Naive thymus-derived CD8-positive, alpha-beta T cell (primary cell): ENCODE measurements around the gene SLC38A4. TPM values are rescaled to one million over a fixed set of nuclear protein-coding genes. Genes with fewer than 3 reads are reported as not detected.

Experiments
- ATAC-seq, 2 donors: fragments of 150-1000 bp; cut with Tn5 transposase in 1 of 2; sonication (Bioruptor Pico), chemical (Tn5 transposase) in 1 of 2; 1 replicate in 1 of 2; 2 replicates in 1 of 2; pipeline ENCODE4 v1.10.0; 2021; ENCODE audit warnings: mild to moderate bottlenecking in 2 of 2, moderate library complexity in 2 of 2
- POLR2A ChIA-PET: fragments of 350-600 bp; sonication (Branson Sonifier 250); formaldehyde crosslinking; loops from one replicate; lab custom pipeline; 2021; ENCODE audit warnings: antibody characterized with exemption; lab: Charles Lee
- DNase-seq, 10 donors: peaks; one replicate each; pipeline versions ENCODE4 v3.0.0 to v3.0.0-alpha.2; 2020 to 2022
- H3K27ac Mint-ChIP-seq, 10 donors: one replicate each; pipeline ENCODE4 v1.8.0; 2020 to 2022; ENCODE audit warnings: mild to moderate bottlenecking in 10 of 10, mixed read lengths in 10 of 10, moderate library complexity in 4 of 10, inconsistent platforms in 1 of 10
- H3K27me3 Mint-ChIP-seq, 5 donors: one replicate each; pipeline ENCODE4 v1.8.0; 2021 to 2022; ENCODE audit warnings: mixed read lengths in 5 of 5
- H3K36me3 Mint-ChIP-seq, 3 donors: one replicate each; pipeline ENCODE4 v1.8.0; 2020 to 2022; ENCODE audit warnings: mixed read lengths in 3 of 3, mild to moderate bottlenecking in 2 of 3, inconsistent platforms in 1 of 3
- H3K4me1 Mint-ChIP-seq, 4 donors: one replicate each; pipeline ENCODE4 v1.8.0; 2021 to 2022; ENCODE audit warnings: mixed read lengths in 4 of 4
- H3K4me3 Mint-ChIP-seq, 10 donors: one replicate each; pipeline ENCODE4 v1.8.0; 2020 to 2022; ENCODE audit warnings: mild to moderate bottlenecking in 10 of 10, mixed read lengths in 10 of 10, moderate library complexity in 6 of 10, inconsistent platforms in 1 of 10
- H3K9me3 Mint-ChIP-seq, 9 donors: one replicate each; pipeline ENCODE4 v1.8.0; 2020 to 2022; ENCODE audit warnings: mixed read lengths in 9 of 9, mild to moderate bottlenecking in 3 of 9, inconsistent platforms in 1 of 9, moderate library complexity in 1 of 9
- polyA plus RNA-seq, 3 donors: library from polyadenylated mRNA; unstranded; fragments of 300-500 nt; fragmentation: Illumina TruSeq; gene quantifications; one replicate each; pipeline ENCODE4 v1.2.3, GENCODE V29; 2021
- total RNA-seq, 8 experiments: library from RNA in 2 of 8; stranded (reverse) in 2 of 8; gene quantifications; one replicate each; pipeline ENCODE4 v1.2.3 and lab custom pipeline; 2021 to 2026

The SLC38A4 gene
- total and polyA plus RNA-seq, 5 experiments from 2014 or later: not detected

DNA sequence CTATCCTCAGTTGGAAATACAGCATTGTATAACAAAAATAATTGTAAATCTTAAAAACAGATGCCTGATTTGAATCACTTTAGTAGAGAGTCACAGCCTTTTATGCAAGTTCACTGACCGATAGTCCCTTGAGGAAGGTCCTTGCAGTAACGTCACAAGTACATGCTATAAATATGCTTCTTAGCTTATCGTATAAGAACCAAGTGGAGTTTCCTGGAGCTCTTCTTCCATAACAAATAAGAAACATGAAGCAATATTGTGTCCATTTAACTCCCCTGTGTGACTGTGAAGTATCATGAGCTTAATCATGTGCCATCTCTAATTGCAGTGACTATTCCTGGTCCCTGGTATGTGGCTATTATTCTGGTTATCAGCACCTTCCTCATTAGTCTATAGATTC is 107.9 kb downstream of the SLC38A4 start:
- no peak overlapping the region for H3K4me3 Mint-ChIP-seq
- H3K27ac Mint-ChIP-seq: no peak overlapping the region
- POLR2A ChIA-PET: no interaction called here
- peaks cover 0 to 32% (median 10%) of the 10 kb centered on the region in 9 donors for H3K9me3 Mint-ChIP-seq
- H3K4me1 Mint-ChIP-seq: no peaks in the 10 kb centered on the region
- H3K27me3 Mint-ChIP-seq: no peaks in the 10 kb centered on the region
- peaks cover 10 to 24% (median 15%) of the 10 kb centered on the region in 3 donors for H3K36me3 Mint-ChIP-seq
- no peak for ATAC-seq
- DNase-seq: no peak

DNA sequence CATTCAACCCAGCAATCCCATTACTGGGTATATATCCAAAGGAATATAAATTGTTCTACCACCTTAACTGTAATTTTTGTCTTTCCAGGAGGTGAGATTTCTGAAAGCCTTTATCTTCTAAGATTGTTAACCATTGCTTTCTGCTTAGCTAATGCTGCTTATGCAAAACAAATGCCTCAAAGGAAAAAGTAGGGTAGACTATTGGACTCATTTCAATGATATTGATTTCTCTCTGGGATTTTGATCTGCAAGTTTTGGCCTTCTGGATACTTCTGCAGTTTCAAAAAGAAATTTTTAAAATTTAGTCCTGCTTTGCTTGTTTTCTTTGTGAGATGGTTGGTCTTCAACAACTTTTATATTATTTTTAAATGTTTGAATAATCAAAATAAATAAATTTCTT is 108.6 kb downstream of the SLC38A4 start:
- Mint-ChIP-seq H3K9me3 (peaks cover 0 to 32% (median 10%) of the 10 kb centered on the region in 9 donors), H3K27me3 (no peaks in the 10 kb centered on the region), H3K27ac (no peak overlapping the region), H3K4me1 (no peaks in the 10 kb centered on the region), H3K36me3 (peaks cover 10 to 24% (median 15%) of the 10 kb centered on the region in 3 donors), H3K4me3 (no peak overlapping the region)
- POLR2A ChIA-PET: no interaction called here
- DNase-seq: no peak
- no peak for ATAC-seq
